Measurements from ENCODE around the gene CSTB.
"Not testable (repeated sequence)": the region's sequence is repeated elsewhere in the genome, so short reads cannot be mapped to it uniquely, and the experiment has no call there.

The CSTB gene, protein sequence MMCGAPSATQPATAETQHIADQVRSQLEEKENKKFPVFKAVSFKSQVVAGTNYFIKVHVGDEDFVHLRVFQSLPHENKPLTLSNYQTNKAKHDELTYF

DNA sequence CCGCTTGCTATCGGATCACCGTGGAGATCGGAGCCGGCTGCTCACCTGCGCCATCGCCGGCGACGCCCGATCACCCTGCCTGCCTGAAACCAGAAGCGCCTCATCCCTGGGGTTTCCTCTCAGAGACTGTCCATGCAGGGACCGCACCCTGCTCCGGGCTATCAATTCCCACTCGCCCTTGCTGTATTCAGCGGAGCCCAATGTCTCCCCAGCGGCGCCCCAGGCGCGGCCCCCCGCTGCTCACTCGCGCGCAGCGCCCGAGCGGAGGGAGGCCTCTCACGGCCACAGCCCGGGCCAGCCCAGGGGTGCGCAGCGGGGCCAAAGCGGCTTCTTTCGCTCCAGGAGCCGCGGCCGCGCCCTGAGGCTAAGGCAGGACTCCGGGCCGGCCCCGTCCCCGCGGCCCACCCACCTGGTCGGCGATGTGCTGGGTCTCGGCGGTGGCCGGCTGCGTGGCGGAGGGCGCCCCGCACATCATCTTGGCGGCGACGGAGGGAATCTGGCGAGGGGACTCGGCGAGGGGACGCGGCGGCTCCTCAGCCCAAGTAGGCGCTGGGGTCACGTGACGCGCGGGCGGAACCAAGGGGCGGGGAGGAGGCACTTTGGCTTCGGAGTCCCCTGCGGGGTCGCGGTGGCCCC, at the start of gene CSTB:
Gene CSTB (minus strand): TSS at position 514 of the 636 bp plus-strand sequence. CDS start 39 bp downstream, at position 475.
- DNase-seq (ENCODE audit: low read depth): peak; percentile 28

DNA sequence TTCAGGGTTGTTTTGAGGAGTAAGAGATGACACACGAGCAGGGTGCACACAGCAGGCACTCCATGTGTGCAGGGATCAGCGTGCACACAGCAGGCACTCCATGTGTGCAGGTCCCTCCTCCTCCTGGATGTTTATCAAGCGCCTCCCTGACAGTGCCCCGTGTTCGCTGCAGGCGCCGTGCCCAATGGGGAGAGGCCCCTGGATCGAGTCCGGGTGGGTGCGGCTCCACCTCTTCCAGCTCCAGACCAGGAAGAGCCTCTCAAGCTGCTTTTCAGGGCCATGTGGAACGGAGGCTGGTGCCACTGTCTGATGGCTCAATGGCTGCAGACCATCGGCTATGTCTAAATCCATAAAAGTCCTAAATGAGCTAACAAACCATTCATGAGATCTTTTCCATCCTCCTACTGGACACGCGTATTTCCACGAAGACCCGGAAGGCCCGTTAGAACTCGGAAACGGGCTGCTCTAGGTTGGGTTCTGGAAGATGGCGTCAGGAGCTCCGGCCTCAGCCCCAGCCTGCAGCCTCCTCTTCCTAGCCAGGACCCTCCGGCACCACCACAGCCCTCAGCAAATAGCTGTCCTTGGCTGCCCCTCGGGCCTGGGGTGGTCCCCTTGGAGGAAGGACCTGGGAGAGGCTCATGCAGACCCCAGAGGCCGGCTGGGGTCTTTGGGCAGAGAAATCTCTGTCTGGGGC, 49.3 kb upstream of the CSTB start:
- no peak for DNase-seq (ENCODE audit: low read depth)

DNA sequence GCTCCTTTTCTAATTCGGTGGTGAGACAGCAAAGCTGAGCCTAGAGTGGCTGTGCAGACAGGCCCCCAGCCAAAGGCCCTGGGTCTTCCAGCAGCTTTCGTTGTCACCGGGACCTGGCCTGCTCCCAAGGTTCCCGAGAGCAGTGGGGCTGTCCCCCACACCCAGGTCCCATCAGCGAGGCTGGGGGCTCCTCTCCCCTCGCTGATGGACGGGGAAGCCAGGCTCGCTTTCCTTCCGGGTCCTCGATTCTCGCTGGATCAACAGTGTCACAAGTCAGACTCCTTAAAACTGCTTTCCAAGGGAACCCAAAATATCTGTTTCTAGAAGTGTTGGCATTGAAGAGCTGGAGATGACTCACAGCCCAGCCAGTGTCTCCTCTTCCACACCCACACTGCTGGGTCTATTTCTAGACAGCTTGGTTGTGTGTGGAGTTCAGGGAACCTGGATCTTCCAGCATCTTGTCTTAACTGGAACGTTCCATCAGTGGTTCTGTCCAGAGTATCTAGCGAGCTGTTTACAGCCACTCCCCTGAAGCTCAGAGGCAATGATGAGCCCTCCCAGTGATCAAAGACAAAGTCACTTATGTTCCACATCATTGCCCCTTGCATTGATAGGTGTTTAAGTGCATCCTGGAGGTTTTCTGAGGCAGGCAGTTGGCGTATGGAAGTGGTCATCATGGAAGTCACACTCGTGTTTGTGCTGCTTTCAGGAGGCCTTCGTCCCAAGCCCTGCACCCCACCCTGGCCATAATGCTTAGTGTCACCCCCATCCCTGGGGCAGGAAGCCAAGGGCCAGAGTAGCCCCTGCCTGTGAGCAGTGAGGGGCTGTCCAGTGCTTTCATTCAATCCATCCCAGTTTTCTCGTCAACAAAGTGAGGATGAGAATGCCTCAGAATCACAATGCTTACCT, 48.5 kb upstream of the CSTB start:
- peak; percentile 18 for DNase-seq (ENCODE audit: low read depth)

DNA sequence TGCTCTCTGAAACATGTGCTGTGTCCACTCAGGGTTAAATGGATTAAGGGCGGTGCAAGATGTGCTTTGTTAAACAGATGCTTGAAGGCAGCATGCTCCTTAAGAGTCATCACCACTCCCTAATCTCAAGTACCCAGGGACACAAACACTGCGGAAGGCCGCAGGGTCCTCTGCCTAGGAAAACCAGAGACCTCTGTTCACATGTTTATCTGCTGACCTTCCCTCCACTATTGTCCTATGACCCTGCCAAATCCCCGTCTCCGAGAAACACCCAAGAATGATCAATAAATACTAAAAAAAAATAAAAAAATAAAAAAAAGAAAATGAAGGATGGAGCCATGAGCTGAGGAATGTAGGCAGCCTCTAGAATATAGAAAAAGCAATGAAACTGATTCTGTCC, 46.6 kb upstream of the CSTB start:
- not testable (repeated sequence) for DNase-seq (ENCODE audit: low read depth)

DNA sequence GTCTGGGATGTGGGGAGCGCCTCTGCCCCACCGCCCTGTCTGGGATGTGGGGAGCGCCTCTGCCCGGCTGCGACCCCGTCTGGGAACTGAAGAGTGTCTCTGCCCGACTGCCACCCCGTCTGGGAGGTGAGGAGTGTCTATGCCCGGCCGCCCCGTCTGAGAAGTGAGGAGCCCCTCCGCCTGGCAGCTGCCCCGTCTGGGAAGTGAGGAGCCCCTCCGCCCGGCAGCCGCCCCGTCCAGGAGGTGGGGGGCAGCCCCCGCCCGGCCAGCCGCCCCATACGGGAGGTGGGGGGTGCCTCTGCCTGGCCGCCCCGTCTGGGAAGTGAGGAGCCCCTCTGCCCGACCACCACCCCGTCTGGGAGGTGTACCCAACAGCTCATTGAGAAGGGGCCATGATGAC, 46.1 kb upstream of the CSTB start:
- not testable (repeated sequence) for DNase-seq (ENCODE audit: low read depth)

DNA sequence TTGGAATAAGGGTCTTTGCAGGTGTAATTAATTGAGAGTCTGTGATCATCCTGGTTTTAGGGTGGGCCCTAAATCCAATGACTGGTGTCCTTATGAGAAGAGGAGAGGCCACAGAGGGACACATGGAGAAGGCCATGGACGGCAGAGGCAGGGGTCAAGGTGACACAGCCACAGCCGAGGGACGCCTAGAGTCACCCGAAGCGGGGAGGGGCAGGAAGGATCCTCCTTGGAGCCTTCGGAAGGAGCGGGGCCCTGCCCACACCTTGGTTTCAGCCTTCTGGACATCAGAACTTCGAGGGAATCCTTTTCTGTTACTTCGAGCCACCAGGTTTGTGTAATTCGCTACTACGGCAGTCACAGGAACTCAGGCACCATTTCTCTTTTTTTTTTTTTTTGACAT, 44.4 kb upstream of the CSTB start:
- no peak for DNase-seq (ENCODE audit: low read depth)

DNA sequence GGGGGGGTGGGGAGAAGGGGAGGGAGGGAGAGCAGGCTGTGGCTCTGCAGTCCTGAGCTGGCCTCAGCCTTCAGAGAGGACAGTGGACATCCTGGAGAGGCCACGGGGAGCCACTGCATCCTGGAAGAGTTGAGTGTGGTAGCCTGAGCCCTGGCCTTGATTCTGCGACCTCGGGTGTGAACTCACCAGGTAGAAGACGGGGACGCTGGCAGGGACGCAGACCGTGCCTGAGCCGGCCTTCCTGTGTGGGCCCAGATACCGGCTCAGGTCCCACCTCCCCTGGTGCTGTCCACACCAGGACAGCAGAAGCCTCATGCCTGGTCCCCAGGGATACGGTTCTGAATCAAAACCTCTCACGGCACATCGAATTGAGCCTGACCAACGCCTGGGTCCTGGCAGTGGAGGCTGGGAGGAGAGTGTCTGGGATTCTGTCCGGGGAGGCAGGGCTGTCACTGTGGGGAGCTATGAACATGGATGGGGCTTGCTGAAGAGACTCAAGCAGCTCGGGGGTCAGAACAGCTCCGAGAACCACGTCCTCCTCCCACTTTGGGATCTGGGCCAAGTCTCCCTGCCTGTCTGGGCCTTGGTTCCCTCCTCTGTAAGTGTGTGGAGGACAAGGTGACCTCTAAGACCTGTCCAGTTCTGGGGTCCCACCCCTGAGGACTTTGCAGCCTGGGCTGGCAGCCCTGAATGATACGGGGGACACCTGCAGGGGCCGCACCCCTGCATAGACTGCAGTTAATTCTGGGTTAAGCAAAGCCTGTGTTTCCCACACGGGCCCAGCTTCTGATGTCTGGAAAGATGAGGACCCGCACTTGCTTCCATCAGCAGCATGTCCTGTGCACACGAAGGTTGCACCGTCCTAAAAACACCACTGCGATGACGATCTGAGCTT, 43.6 kb upstream of the CSTB start:
- no peak for DNase-seq (ENCODE audit: low read depth)

DNA sequence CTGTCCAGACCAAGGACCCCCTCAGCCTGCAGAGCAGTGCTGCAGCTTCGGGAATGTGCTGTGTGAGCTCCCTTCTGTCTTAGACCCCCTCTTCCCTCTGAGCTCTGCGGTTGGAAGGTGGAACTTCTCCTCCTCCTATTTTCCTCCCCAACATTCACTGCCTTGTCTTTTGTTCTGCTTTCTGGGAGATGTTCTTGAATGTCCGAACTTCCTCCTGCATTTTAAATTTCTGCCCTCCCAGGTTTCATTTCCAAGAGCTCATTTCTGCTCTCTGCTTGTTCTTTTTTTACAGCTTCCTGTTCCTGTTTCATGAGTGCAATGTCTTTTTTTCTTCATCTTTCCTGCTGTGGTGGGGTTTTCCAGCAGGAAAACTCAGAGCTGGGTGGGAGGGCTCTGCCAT, 42.6 kb upstream of the CSTB start:
- DNase-seq (ENCODE audit: low read depth): no peak

DNA sequence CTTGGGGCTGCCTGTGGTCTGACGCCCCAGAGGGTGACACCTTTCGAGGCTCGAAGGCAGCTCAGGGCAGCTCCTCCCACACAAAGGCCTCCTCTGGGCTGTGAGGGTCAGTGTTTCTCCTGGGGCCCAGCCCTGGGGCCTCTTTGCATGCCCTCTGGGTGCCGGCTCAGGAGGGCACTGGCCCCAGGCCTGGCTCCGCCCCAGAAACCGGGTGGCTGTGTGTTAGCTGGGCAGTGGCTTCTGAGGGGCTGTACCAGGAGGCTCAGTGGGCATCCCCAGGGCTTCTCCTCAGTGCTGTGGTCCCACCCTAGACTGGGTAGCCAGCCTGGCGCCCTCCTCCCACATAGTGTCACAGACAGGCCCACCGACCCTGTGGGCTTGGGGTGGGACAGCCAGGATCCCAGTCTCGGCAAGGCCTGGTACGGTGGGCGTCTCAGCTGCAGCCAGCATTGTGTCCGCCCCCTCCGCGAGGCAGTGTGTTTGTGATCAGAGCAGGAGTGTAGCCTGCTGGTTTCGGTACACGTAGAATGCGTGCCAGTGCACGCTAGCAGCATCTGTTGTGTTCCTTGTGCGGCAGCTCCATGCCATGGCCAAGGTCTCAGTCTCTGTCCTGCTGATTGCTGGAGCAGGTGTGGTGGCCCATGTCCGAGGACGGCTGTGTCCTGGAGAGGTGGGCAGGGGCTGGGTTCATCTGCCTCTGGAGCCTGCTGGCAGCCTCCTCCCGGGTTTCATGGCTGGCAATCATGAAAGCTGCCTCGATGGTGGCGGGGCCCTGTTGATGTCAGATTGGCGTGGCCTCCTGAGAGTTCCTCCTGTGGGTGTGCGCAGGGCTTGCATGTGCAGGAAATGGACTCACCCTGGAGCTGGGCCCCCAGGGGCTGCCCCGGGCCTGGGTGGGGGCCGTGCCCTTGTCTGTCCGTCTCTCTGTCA, 41.3 kb upstream of the CSTB start:
- no peak for DNase-seq (ENCODE audit: low read depth)

DNA sequence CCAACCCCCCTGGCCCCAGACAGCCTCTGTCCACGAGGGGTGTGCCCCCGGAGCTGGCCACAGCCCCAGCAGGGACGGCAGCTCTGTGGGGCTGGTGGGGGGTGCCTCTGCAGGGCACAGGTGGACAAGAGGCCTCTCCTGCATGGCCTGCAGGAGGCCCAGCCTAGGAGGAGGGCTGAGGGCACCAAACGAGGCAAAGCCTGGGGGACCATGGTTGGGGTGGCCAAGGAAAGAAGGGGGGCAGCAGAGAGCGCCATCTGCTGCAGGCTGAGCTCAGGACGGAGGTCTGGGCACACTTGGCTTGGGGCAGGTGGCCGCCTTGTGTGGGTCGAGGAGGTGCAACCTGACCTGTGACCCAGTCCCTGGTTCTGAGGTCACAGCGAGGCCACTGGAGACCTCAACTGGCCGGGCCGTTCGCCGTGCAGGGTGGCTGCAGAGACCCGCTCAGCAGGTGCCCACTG, 40.5 kb upstream of the CSTB start:
- DNase-seq (ENCODE audit: low read depth): no peak

DNA sequence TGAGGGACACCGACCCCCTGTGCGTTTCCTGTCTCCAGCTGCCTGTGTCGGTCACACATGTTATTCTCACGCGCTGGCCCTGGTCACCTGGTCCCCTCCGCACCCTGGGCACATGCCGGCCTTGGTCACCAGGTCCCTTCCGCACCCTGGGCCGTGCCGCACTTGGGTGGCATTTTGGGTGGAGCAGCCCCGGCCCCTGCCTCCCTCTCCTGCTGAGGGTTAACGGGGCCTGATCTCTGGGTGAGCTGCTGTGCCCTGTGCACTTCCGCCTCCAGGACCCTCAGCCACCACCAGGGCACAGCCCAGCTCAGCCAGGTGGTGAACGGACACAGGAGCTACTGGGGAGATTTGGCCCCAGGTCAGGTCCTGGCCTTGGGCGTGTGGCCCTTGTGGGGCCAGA, 39.9 kb upstream of the CSTB start:
- DNase-seq (ENCODE audit: low read depth): no peak

DNA sequence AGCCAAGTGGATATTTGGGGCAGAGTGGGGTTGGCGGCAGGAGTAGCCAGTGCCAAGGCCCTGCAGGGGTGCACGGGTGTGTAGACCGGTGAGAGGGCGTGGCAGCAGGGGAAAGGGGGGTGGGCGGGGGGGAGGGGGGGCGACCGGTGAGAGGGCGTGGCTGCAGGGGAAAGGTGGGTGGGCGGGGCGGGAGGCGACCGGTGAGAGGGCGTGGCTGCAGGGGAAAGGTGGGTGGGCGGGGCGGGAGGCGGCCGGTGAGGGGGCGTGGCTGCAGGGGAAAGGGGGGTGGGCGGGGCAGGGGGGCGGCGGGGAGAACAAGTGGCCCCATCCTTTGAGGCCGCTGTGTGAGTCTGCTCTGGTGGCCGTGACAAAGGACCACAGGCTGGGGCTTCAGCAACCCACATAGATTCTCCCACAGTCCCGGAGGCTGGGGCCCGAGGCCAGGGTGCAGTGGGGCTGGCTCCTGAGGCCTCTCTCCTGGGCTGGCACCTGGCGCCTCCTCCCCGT, 39.1 kb upstream of the CSTB start:
- DNase-seq (ENCODE audit: low read depth): no peak

DNA sequence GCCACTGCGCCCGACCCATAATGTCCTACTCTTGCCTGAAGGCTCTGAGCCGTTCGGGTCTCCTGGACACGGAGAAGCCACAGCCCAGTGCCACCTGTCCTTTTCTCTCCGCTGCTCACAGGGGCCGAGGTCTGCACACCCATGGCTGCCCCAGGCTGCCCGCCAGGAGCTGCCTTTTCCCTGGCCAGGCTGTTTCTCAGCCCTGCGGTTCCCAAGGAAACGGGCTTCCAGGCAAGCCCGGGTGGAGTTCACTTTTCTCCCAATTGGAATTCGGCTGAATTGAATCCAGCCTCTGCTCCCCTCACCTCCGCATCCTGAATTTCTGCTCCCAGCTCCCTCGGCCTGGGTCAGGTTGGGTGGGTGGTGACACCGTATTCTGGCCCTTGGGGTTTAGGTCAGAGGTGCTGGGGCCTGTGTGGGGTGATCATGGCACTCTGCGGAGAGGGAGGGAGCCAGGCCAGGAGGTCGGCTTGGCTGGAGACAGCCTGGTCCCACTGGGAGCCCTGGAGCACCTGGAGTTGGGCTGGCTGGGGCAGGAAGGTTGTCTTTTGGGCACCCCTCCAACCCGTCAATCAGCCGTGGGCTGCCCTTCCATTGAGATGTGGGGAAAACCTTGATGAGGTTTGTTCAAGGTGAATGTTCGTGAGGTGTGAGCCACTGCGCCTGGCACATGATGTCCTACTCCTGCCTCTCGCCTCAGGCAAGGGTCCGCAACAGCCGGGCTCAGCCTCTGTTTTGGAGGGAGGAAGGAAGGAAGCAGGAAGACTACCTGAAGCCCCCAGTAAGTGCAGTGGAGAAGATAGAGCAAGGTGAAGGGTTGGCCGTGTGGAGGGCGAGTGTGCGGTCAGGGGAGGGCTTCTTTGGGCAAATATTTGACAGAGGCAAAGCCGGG, 38.4 kb upstream of the CSTB start:
- DNase-seq (ENCODE audit: low read depth): no peak

DNA sequence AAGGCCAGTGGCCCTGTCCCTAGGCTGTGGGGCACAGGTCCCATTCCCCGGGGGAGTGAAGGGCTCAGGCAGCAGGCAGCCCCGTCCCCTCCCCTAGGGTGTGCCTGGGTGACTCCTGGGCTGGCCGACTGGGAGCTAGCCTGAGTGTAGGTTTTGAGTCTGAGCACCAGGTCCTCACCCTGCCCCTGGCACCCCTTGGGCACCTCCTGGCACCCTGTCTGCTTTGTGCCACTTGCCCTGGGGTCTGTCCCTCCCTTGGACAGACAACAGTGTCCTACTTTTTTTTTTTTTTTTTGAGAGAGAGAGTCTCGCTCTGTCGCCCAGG, 37.5 kb upstream of the CSTB start:
- no peak for DNase-seq (ENCODE audit: low read depth)

DNA sequence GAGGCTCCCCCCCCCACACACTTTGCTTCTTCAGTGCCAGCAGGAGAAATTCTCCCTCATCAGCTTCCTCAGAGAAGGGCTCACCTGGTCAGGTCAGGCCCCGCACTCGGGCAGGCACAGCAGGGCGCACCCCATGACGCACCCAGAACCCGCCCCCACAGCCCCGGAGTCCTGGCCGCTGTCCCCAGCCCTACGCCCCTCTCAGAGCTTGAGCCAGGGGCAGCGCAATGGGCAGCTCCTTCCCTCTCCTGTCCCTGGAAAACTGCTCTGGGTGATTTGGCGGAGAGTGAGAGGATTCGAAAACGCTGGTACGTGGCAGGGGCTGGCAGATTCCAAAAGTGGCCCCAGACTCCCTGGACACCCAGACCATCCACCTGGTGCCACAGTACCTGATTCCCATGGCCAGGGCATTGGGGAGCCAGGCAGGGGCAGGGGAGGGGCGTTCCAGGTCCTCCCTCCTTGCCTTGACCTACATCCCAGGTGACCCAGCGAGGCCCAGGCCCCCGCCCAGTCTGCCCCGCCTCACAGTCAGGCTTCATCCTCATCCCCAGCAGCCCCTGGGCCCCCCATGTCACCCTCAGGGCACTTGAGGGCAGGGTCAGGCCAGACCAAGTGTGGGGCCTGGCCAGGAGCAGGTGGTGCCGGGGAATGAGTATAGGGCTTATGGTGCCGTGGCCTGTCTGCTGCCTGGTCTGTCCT, 37.0 kb upstream of the CSTB start:
- DNase-seq (ENCODE audit: low read depth): no peak

DNA sequence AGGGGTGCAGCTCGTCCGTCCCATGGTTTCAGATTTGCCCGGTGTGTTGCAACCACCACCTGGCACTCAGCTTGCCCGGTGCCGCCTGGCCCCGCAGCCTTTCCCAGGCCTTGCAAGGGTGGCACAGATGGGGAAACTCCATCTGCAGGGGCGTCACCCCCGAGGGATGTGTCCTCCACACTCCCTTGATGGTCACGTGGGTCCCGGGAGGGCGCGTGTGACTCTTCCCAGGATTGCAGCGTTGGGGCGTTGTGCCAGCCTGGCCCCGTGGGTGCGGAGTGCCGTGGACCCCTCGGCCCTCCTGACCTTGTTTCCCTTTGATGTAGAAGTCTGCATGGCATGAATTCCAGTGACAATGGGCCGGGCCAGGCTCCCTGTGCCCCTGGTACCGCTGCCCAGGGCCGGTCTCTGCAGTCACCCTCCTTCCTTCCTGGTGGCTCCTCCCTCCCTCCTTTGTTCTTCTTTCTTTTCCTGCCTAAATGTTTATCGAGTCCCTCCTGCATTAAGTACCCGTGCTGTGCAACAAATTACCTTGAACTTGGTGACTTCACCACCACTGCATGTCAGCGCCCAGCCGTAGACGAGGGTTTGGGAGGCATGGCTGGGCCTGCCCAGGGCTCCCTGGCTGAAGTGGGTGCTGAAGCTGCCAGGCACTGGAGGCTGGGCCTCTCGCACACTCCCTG, 36.2 kb upstream of the CSTB start:
- DNase-seq (ENCODE audit: low read depth): no peak

DNA sequence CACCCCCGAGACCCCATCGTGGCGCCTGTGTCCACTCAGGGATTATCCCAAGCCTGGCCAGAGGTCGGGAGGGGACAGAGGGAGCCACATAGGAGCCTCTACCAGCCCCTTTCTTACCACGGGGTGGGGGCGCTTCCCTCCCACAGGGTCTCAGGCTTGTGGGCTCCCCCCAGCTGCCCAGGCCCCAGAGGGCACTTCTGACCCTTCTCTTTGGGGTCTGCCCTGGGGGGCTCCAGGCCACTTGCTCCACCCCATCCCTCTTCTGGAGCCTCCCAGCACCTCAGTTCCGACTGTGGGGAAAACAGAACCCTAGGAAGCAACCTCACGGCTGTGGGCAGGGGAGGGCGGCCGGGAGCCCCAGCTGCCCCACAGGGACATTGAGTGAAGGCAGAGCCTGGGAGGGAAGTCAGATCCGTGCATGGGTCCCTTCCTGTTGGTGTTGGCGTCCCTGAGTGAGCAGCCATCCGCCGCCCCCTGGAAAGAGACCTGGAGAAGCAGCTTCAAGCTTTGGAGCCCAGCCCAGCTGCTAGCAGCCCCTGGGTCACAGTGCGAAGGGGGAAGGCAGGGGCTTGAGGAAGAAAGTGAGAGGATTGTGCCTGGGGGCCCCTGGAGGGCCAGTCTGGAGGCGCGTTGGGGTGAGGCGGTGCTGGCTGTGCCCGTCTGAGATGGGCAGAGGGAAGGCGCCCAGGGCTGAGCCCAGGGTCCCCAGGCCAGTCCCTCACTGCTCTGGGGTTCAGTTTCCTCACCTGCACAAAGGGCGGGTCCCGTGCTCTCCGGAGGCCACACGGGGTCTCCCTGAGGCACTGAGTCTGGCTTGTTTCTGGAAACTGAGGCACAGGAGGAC, 35.4 kb upstream of the CSTB start:
- no peak for DNase-seq (ENCODE audit: low read depth)

Measured in GM04504 (cell line).